Measurements from ENCODE around the gene ZBTB46. TPM values are rescaled to one million over a fixed set of nuclear protein-coding genes. Genes with fewer than 3 reads are reported as not detected.
A peak's percentile ranks its signal among the peaks of the same experiment; 100 is the strongest.
"Not testable (repeated sequence)": the region's sequence is repeated elsewhere in the genome, so short reads cannot be mapped to it uniquely, and the experiment has no call there.

The ZBTB46 gene
- total RNA-seq, 1 experiment from 2014 or later, result 10.7 TPM

- intact Hi-C loops (cut with micrococcal nuclease), result no loop called here
- Histone ChIP-seq H2AFZ (ENCODE audit: low read depth, low read length, poor library complexity, severe bottlenecking) (no peak overlapping the region), H3K9me3 (ENCODE audit: control insufficient read depth in 1 of 2, insufficient read depth in 1 of 2, low read depth in 1 of 2, low read length in 2 of 2) (no peaks in the 10 kb centered on the region), H4K20me1 (ENCODE audit: insufficient read depth) (no peaks in the 10 kb centered on the region), H3K4me2 (ENCODE audit: low read length) (no peak overlapping the region), H3K79me2 (ENCODE audit: insufficient read depth, low read length) (peaks cover 87% of the 10 kb centered on the region), H3K4me3 (replicated peaks in 1 of 2; ENCODE audit: low read depth in 1 of 2, low read length in 2 of 2) (no peak overlapping the region), H3K27ac (ENCODE audit: low read depth, low read length) (no peak overlapping the region), H3K36me3 (ENCODE audit: control insufficient read depth in 1 of 2, insufficient read depth in 2 of 2, low read length in 2 of 2) (peaks cover 34 to 47% of the 10 kb centered on the region in 2 experiments), H3K9ac (ENCODE audit: low read length) (no peak overlapping the region), H3K4me1 (ENCODE audit: control insufficient read depth in 1 of 2, insufficient read depth in 2 of 2, low read length in 2 of 2) (no peaks in the 10 kb centered on the region), H3K9me2 (ENCODE audit: insufficient read depth) (no peaks in the 10 kb centered on the region), H3K27me3 (ENCODE audit: insufficient read depth, low read length) (no peaks in the 10 kb centered on the region)
- ChIA-PET CTCF (no interaction called here), POLR2A (interaction anchor here (0.7 kb wide), 1 partner anchor 13 kb away, joined by 3 read pairs; the partner anchor contains the start of gene TPD52L2), RAD21 (ENCODE audit: low non-redundant PET in 1 of 2, low total read pairs in 2 of 2, uncharacterized antibody in 2 of 2, unreplicated experiment in 2 of 2) (no interaction called here)
- no peak for DNase-seq (ENCODE audit: low read depth, low spot score)
- BruUV-seq (replicated peaks), result TSS peak; percentile 4
- TF ChIP-seq EGR1 (IDR thresholded peaks at IDR 0.05; ENCODE audit: low read depth), result no peak
- no peak for TF ChIP-seq TCF7L2 (IDR thresholded peaks at IDR 0.05; ENCODE audit: borderline replicate concordance, extremely low read depth, insufficient read depth, insufficient read length)
- ATAC-seq, result no peak
These were observed 46.8 kb upstream of the ZBTB46 start for GRCh38 chr20:63877755-63878470.

- no peaks in the 10 kb centered on the region for H3K4me1 ChIP-seq (ENCODE audit: control insufficient read depth in 1 of 2, insufficient read depth in 2 of 2, low read length in 2 of 2)
- DNase-seq (ENCODE audit: low read depth, low spot score) (no peak), ATAC-seq (no peak)
- TSS peak; percentile 6 for BruUV-seq (replicated peaks)
- H4K20me1 ChIP-seq (ENCODE audit: insufficient read depth), result no peaks in the 10 kb centered on the region
- H3K4me3 ChIP-seq (replicated peaks in 1 of 2; ENCODE audit: low read depth in 1 of 2, low read length in 2 of 2), result no peak overlapping the region
- H3K4me2 ChIP-seq (ENCODE audit: low read length), result no peak overlapping the region
- no peak overlapping the region for H3K9ac ChIP-seq (ENCODE audit: low read length)
- no peak for TF ChIP-seq ELF1 (IDR thresholded peaks at IDR 0.05; ENCODE audit: borderline replicate concordance, low read depth)
- no peak for TF ChIP-seq POLR2AphosphoS5 (IDR thresholded peaks at IDR 0.05; ENCODE audit: low read depth, low read length)
- no peak for TF ChIP-seq POLR2A (IDR thresholded peaks at IDR 0.05; ENCODE audit: borderline replicate concordance, extremely low read depth, insufficient read depth, insufficient read length)
- TF ChIP-seq ZFX (IDR thresholded peaks at IDR 0.05), result no peak
- TF ChIP-seq FOSL1 (IDR thresholded peaks at IDR 0.05; ENCODE audit: low read depth), result no peak
- TF ChIP-seq SIN3A (IDR thresholded peaks at IDR 0.05; ENCODE audit: low read depth), result no peak
- no peak for TF ChIP-seq RAD21 (IDR thresholded peaks at IDR 0.05; ENCODE audit: low read depth)
- TF ChIP-seq EGR1 (IDR thresholded peaks at IDR 0.05; ENCODE audit: low read depth), result no peak
- no peak for TF ChIP-seq EZH2 (IDR thresholded peaks at IDR 0.05)
- no peak for TF ChIP-seq SRF (IDR thresholded peaks at IDR 0.05; ENCODE audit: low read depth)
- no peak for TF ChIP-seq CBX3 (IDR thresholded peaks at IDR 0.05; ENCODE audit: low read depth)
- TF ChIP-seq EZH2phosphoT487 (IDR thresholded peaks at IDR 0.05; ENCODE audit: borderline replicate concordance), result no peak
- no peak for TF ChIP-seq YY1 (IDR thresholded peaks at IDR 0.05; ENCODE audit: extremely low read depth, insufficient replicate concordance, low read depth, low read length)
- TF ChIP-seq TCF7L2 (IDR thresholded peaks at IDR 0.05; ENCODE audit: borderline replicate concordance, extremely low read depth, insufficient read depth, insufficient read length), result no peak
- ChIA-PET CTCF (no interaction called here), RAD21 (ENCODE audit: low non-redundant PET in 1 of 2, low total read pairs in 2 of 2, uncharacterized antibody in 2 of 2, unreplicated experiment in 2 of 2) (no interaction called here), POLR2A (no interaction called here)
- H3K27ac ChIP-seq (ENCODE audit: low read depth, low read length), result no peak overlapping the region
- no peaks in the 10 kb centered on the region for H3K27me3 ChIP-seq (ENCODE audit: insufficient read depth, low read length)
- peaks cover 38 to 49% of the 10 kb centered on the region in 2 experiments for H3K36me3 ChIP-seq (ENCODE audit: control insufficient read depth in 1 of 2, insufficient read depth in 2 of 2, low read length in 2 of 2)
- no peak overlapping the region for H2AFZ ChIP-seq (ENCODE audit: low read depth, low read length, poor library complexity, severe bottlenecking)
- intact Hi-C loops (cut with micrococcal nuclease), result no loop called here
- peaks cover 85% of the 10 kb centered on the region for H3K79me2 ChIP-seq (ENCODE audit: insufficient read depth, low read length)
- H3K9me2 ChIP-seq (ENCODE audit: insufficient read depth), result no peaks in the 10 kb centered on the region
- H3K9me3 ChIP-seq (ENCODE audit: control insufficient read depth in 1 of 2, insufficient read depth in 1 of 2, low read depth in 1 of 2, low read length in 2 of 2), result no peaks in the 10 kb centered on the region
These were observed 45.5 kb upstream of the ZBTB46 start for GRCh38 chr20:63876489-63877036.

- H3K9me3 ChIP-seq (ENCODE audit: control insufficient read depth in 1 of 2, insufficient read depth in 1 of 2, low read depth in 1 of 2, low read length in 2 of 2); H3K27me3 ChIP-seq (ENCODE audit: insufficient read depth, low read length); DNase-seq (ENCODE audit: low read depth, low spot score); POLR2A ChIA-PET; H3K4me3 ChIP-seq (replicated peaks in 1 of 2; ENCODE audit: low read depth in 1 of 2, low read length in 2 of 2); ATAC-seq; H3K4me2 ChIP-seq (ENCODE audit: low read length); H3K27ac ChIP-seq (ENCODE audit: low read depth, low read length); H3K4me1 ChIP-seq (ENCODE audit: control insufficient read depth in 1 of 2, insufficient read depth in 2 of 2, low read length in 2 of 2); BruUV-seq (replicated peaks); H3K9ac ChIP-seq (ENCODE audit: low read length); H3K9me2 ChIP-seq (ENCODE audit: insufficient read depth); CTCF ChIA-PET; intact Hi-C loops (cut with micrococcal nuclease); H4K20me1 ChIP-seq (ENCODE audit: insufficient read depth); H2AFZ ChIP-seq (ENCODE audit: low read depth, low read length, poor library complexity, severe bottlenecking): not testable (repeated sequence)
- RAD21 ChIA-PET (ENCODE audit: low non-redundant PET in 1 of 2, low total read pairs in 2 of 2, uncharacterized antibody in 2 of 2, unreplicated experiment in 2 of 2), result interaction anchor here in 1 of 2 experiments (0.7 kb wide), 1 partner anchor 659 kb away, joined by 3 read pairs; no protein-coding TSS in a partner anchor
- peaks cover 92% of the 10 kb centered on the region for H3K79me2 ChIP-seq (ENCODE audit: insufficient read depth, low read length)
- peaks cover 47 to 59% of the 10 kb centered on the region in 2 experiments for H3K36me3 ChIP-seq (ENCODE audit: control insufficient read depth in 1 of 2, insufficient read depth in 2 of 2, low read length in 2 of 2)
These were observed 43.2 kb upstream of the ZBTB46 start for GRCh38 chr20:63874241-63874640.

Data from HCT116 (cell line).